Measurements from ENCODE around the gene MRPL49.
"Not testable (repeated sequence)": the region's sequence is repeated elsewhere in the genome, so short reads cannot be mapped to it uniquely, and the experiment has no call there.

Gene MRPL49

GRCh38 chr11:65172600-65172999 is 50.5 kb downstream of the MRPL49 start:
- no peak for DNase-seq

- DNase-seq, result not testable (repeated sequence)
Observed at GRCh38 chr11:65174571-65175010, 52.5 kb downstream of the MRPL49 start.

Data from NCI-H2171 (cell line).